Left lobe of liver (tissue), 2 donors: ENCODE results near the gene CRYBB3. TPM values are rescaled to one million over a fixed set of nuclear protein-coding genes. Genes with fewer than 3 reads are reported as not detected.
"Not testable (repeated sequence)": the region's sequence is repeated elsewhere in the genome, so short reads cannot be mapped to it uniquely, and the experiment has no call there.

Experiments
- ATAC-seq: fragments of 200-7000 bp; cut with Tn5 transposase; one replicate; pipeline ENCODE4 v1.9.1; 2020; ENCODE audit warnings: mild to moderate bottlenecking, moderate library complexity
- DNase-seq: peaks from one replicate; pipeline ENCODE4 v3.0.0-alpha.2; 2020; ENCODE audit warnings: low spot score
- total RNA-seq: library from RNA; stranded (reverse); gene quantifications from one replicate; pipeline ENCODE4 v1.2.1, GENCODE V29; 2021
- donor health status: DM: no; HTN: no; CAD: no; lungs with moderate emphysema.
- donor health status: DM: no; HTN: yes; CAD: no.

CRYBB3 gene
- total RNA-seq, 1 donor from 2014 or later, result 0.91 TPM

DNA sequence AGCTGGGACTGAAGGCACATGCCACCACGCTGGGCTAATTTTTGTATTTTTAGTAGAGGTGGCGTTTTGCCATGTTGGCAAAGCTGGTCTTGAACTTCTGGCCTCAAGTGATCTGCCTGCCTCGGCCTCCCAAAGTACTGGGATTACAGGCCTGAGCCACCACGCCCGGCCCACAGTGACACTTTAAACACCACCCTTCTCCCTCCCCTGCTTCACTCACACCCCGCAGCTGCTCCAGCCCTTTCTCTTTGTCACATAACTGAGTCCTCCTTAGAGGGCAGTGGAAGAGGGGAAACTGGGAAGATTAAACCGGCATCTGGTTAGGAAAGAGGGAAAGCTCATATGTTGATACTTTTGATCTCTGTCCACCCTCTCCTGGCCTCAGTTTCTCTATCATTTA lies 4.9 kb downstream of the CRYBB3 start:
- DNase-seq, ATAC-seq: not testable (repeated sequence)

DNA sequence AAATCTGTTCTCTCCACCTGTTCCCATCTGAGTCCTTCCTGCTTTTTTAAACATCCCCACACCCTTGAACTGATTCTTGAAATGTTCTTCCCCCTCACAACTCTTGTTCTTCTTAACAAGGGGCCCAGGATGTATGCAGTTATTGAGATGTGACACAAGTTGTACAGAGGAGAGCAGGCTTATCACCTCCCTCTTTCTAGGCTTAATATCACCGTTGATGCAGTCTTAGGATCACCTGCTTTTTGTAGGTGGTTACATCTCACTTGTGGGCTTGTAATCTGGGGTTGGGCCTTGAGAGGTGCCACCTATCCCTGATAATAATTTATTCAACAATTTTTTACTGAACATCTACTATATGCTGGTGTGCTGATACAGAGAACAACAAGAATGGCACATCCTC lies 6.2 kb downstream of the CRYBB3 start:
- no peak for ATAC-seq
- no peak for DNase-seq

DNA sequence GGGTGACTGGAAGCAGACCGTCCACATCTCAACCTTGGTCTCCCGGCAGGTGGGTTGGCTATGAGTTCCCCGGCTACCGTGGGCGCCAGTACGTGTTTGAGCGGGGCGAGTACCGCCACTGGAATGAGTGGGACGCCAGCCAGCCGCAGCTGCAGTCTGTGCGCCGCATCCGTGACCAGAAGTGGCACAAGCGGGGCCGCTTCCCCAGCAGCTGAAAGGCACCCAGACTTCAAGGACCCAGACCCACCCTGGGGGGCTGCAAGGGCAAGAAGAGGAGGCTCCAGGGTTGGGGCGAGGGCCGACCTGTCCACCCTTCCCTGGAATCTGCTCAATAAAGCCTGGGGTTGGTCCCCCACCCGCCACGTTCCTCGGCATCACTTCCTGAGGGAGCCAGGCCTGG lies 7.3 kb downstream of the CRYBB3 start:
- ATAC-seq, result no peak
- DNase-seq, result no peak

DNA sequence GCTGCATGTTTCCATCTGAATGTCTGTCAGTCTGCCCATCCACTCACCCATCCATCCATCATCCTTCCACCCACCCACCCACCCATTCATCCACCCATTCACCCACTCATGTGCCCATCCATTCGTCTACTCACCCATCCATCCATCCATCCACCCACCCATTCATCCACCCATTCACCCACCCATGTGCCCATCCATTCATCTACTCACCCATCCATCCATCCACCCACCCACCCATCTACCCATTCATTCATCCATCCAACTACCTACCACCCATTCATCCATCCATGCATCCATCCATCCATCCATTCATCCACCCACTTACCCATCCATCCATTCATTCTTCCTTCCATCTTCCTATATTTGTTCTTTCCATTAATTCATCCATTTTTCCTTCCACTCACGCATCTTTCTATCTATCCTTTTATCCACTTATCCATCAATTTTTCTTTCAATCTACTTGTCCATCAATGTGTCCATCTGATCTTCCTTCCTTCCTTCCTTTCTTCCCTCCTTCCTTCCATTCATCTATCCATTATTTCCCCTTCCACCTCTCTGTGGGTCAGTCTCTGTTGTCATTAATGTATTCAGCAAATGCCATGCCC lies 8.0 kb downstream of the CRYBB3 start:
- no peak for DNase-seq

DNA sequence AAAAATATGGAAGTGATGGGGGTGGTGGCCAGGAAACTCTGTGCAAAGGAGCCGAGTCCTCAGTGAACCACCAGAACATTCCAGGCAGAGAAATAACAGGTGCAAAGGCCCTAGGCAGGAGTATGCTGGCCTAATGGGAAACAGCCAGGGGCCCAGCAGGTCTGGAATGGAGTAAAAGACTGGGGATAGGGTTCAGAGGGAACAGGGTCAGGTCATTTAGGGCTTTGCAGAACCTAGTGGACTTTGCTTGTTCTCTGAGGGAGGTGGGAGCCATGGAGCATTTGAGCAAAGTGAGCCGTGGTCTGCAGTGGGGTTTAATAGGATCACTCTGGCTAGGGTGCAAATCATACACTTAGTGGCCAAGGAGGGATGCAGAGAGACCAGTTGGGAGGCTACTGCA lies 8.7 kb downstream of the CRYBB3 start:
- ATAC-seq (peak; percentile 67), DNase-seq (no peak)

More for the DNA sequence above, 8.0 kb downstream of the CRYBB3 start:
- ATAC-seq, result no peak

DNA sequence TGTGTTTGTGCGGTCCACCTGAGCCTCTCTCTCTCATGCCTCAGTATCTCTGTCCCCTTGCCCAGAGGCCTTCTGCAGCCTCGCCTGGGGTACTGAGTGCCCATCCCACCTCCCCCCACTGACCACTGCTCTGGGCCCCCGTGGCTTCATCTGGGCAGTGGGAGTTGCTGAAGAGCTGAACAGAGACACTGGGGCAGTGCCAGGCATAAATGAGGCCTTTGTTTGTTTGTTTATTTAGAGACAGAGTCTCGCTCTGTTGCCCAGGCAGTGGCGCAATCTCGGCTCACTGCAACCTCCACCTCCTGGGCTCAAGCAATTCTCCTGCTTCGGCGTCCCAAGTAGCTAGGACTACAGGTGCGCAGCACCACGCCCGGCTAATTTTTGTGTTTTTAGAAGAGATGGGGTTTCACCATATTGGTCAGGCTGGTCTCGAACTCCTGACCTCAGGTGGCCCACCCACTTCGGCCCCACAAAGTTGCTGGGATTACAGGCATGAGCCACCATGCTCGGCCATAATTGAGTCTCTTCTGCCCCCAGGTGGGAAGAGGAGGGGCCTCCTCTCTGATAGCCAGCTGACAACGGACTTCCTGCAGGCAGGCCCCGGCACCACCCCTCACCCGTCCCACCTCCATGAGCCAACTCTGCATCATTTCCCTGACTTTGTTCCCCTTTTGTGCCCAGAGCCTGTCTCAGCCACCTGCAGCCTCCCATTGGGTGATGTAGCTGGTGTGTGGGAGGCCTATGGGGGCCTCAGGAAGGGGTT lies 9.3 kb downstream of the CRYBB3 start:
- ATAC-seq, result peak; percentile 66
- no peak for DNase-seq

DNA sequence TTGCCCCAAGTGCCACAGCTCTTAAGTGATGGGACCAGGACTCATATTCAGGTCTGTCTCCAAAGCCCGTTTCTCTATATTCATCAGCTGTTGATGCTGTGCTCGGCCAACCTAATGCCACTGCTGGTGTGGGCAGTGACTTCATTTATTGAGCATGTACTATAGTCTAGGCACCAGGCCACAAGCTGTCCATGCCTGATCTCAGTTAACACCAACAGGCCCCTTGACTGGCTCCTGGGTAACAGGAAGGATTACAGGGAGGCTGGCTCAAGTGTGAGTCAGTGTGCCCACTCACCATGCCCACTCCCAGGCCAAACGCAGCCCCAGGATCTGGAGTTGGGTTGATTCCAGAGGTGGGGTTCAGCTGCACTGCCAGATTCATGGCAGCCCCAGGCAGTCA lies 11.1 kb downstream of the CRYBB3 start:
- DNase-seq (no peak), ATAC-seq (no peak)

DNA sequence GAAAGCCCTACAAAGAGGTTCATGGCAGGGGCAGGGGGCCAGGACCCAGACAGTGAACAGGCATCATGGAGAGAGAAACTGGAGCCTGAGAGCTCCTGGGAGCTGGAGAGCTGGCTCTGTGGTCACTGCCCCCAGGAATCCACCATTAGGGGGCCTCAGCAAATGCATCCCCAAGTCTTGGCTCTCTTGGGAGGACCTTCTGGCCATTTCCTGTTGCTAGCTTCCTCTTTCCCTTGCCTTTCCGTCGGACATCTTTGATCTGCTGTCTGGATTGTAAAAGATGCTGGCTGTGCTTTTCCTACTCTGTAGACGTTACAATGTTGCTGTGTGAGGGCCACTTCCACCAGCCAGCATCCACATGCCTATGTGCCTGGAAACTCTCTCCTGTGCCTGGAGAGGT lies 12.7 kb downstream of the CRYBB3 start:
- DNase-seq, result no peak
- no peak for ATAC-seq

DNA sequence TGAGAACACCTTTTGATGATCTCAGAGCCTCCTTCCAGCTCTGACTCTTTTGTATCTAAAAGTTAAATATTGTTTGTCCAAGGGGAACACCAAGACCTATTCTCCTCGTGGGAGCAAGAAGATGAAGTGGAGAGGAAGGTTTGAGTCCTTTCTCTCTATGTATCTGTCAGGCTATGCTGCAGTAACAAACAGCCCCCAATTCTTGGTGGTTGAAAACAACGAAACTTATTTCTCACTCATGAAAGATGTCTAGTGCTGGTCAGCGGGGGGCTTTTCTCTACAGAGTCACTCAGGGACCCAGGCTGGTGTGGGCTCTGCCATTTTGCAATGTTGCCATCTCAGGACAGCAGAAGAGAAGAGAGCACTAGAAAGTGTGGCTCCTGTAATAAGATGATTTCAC lies 13.6 kb downstream of the CRYBB3 start:
- no peak for ATAC-seq
- no peak for DNase-seq

DNA sequence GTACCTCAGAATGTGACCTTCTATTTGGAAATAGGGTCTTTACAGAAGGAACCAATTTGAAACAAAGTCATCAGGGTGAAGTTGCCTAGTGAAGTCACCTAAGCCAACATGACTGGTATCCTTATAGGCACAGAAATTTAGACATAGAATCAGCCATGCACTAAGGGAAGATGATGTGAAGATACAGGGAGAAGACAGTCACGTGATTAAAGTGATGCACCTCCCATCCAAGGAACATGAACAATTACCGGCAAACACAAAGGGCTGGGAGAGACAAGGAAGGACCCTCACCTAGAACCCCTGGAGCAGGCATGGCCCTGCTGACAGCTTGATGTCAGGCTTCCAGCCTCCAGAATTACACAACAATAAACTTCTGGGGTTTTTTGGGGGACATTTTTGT lies 16.6 kb downstream of the CRYBB3 start:
- DNase-seq (no peak), ATAC-seq (no peak)

DNA sequence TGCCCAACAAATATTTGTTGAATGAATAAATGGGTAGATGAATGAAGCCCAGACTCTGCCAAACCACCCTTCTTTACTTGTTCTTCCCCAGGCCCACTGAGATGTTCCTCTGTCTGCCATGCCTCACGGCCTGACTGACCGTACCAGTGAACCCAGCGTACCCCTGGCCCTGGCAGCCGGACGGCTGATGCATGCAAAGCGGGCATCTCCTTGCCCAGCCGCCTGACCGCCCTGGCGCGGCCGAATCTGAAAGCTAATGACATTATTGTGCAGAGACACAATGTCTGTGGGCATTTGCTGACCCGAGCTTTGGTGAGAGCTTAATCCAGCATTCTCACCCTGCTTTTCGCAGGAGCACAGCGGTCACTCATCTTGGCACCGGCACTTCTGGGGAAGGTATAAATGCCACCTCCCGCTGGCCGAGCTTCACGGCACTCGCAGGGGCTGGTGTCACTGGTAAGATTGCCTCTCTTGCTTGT lies 19.6 kb downstream of the CRYBB3 start, which contains the start of gene CRYBB2:
TSS of gene CRYBB2 (plus strand) at position 429 of the 479 bp plus-strand sequence. CDS start 1,791 bp downstream, outside the sequence.
- DNase-seq (no peak), ATAC-seq (no peak)

DNA sequence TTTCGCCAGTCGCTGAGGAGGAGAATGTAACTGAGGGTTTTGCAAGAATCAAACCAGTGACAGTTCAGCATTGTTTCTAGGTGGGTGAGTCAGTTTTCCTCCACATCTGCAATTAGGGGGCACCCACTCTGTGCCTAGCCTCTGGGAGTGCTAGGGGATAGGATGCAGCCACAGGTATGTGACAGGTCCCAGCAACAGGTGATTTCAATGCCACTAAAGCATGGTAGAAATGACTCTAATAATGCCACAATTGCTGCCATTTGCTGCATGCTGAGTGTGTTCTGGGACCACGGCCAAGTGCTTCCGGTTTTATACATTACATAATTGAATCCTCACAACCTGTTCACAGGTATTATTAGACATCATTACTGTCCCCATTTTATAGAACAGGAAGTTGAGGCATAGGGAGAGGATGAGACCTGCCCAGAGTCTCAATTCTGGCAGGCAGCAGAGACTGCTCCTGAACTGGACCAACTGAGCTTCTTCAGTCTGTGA lies 20.3 kb downstream of the CRYBB3 start:
- DNase-seq, result no peak
- no peak for ATAC-seq

DNA sequence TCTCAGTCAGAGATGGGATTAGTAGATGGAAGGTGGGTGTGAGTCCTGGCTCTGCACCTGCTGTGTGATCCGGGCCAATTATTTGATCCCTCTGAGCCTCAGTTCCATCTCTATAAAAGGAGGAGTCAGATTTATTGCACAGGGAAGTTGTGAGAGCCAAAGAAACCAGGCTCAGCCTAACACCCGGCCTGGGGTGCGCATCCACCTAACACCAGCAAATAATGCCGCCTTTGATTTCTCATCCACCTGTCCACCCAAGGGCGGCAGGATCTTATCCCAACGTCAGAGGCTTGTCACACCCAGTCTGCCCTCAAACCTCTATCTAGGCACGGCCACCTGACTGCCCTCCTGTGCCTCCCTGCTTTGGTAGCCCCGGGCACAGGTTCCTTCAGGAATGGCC lies 22.1 kb downstream of the CRYBB3 start:
- ATAC-seq (no peak), DNase-seq (no peak)

DNA sequence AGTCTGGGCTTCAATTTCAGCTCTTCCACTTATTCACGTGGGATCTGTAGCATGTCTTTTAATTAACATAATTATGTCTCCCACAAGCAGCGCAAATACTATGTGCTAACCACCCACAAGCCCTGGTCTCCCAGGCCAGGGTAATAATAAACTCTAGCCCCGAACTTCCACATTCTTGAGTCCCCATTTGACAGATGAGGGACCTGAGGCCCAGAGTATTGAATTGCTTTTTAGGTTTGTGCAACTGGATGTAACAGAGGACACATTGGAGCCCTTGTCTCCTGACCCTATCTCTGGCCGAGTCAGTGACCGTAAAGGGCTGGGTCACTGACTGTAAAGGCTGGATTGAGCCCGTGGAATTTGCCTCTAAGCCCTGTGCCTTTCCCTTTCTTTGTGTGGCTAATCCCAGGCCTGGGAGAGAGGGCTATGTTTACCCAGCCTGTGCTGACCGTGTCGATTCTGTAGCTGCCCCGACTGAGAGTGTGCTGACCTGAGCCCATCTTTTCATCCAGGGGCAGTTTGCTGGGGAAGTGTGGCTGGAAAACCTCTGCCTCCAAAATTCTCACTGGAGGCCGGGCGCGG lies 23.7 kb downstream of the CRYBB3 start:
- DNase-seq, result no peak

DNA sequence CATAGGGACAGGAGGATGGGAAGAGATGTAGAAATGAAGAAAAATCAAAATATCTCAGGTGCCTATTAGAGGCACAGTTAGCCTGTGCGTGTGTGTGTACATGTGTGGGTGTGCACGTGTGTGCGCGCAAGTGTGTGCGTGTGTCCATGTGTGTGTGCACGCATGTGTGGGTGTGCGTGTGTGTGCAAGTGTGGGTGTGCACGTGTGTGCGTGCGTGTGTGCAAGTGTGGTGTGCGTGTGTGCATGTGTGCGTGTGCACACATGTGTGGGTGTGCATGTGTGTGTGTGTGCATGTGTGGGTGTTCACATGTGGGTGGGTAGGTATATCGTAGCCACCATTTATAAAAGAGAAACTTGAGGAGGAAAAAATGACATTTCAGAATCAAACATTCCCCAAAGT lies 29.2 kb downstream of the CRYBB3 start:
- DNase-seq, result no peak
- ATAC-seq, result no peak

More for the DNA sequence above, 23.7 kb downstream of the CRYBB3 start:
- ATAC-seq, result peak; percentile 37

DNA sequence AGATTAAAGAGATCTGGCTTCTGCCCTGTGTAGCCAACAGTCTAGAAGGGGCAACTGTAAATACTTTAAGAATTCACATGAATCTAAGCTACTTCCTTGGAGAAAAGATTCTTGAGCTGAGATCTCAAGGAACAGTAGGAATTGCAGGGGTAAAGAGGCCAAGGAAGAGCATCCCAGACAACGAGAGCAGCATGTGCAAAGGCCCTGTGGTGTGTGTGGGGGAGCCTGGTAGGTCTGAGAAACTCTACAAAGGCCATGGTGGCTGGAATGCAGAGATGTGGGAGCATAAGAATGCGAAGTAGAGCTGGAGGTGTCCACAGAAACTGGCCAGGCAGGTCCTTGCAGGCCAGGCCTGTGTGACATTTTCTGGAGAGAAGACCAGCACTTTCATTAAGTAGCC lies 31.1 kb downstream of the CRYBB3 start:
- ATAC-seq, DNase-seq: not testable (repeated sequence)

DNA sequence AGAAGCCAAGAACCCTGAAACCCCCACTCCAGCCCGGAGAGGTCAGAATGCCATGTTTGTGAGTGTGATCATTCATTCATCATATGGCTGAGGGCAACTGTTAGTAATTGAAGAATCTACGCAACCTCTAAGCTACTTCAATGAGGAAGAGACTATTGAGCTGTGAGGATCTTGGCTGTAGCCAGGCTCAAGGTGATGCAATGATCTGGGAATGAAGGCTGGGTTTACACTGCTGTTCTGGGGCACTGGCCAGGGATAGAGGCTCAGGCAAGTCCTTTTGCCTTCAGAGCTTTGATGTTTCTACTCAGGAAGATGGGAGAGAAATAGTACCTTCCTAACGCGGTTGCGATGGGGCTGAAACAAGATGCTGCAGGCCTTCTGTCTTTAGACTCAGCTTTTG lies 32.6 kb downstream of the CRYBB3 start:
- peak; percentile 63 for ATAC-seq
- DNase-seq, result no peak

DNA sequence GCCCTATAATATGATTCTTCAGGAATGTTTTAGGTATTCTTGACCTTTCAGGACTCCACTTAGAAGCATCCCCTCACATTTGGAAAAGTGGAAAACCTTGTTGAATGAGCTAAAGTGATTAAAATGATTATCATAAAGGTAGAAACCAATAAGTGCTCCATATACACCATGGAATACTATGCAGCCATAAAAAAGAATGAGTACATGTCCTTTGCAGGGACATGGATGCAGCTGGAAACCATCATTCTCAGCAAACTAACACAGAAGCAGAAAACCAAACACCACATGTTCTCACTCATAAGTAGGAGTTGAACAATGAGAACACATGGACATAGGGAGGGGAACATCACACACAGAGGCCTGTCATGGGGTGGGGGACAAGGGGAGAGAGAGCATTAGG lies 34.0 kb downstream of the CRYBB3 start:
- DNase-seq, ATAC-seq: not testable (repeated sequence)

DNA sequence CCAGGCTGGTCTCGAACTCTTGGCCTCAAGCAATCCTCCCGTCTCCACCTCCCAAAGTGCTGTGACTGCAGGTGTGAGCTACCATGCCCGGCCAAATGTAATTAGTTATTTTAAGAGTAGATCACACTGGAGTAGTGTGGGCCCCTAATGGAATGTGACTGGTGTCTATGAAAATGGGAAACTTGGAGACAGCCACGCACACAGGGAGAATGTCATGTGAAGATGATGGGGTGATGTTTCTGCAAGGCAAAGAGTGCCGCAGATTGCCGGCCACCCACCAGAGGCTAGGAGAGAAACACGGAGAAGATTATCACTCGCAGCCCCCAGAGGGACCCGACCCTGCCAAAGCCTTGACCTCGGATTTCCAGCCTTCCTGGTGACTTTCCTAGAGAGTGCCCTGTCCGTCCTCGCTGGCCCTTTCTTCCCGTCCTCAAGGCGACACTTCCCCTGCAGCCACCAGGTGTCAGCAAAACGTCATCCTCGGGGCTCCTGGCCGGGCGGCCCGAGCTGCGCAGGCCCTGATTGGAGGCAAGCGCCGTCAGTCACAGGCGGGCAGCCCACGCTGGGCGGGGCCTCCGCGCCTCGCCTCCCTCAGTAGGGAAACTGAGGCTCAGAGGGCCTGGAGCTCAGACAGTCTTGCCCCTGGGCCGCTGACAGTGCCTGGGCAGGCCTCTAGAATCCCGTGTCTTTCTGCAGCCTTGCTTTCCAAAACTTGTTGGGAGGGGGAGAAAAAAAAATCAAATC lies 36.1 kb downstream of the CRYBB3 start:
- DNase-seq, result peak; percentile 84
- ATAC-seq, result peak; percentile 98

DNA sequence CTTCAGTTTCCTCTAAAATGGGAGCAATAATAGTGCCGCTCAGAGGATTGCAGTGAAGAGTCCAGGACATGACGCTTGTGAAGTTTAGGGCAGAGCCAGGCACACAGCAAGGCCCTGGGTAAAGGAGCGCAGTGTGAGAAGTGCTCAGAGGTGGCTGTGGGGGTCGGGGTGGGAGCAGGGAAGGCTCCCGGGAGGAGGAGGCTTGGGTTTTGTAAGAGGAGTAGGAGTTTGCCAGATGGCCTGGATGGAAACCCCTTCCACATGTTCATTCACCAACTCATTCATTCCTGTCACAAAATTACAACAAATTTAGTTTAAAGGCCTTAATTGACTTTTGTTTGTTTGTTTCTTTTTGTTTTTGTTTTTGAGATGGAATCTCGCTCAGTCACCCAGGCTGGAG lies 36.8 kb downstream of the CRYBB3 start:
- DNase-seq, result no peak
- ATAC-seq, result no peak

DNA sequence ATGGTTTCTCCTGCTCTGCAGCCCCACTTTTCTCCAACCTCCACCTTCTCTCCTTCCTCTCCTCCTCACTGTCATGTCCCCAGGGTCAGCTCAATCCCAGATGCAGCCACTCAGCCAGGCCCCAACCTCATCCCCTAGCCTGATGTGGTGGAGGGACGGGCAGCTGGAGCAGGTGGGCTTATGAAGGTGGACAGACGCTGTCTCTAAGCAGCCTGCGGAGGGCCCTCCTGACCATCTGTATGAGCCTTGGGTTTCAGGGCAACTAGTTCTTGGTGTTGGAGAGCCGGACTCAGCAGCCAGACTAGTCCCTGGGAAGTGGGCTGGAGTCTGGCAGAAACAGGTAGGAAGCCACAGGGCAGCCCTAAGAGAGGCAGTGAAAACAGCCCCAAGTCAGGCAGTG lies 37.8 kb downstream of the CRYBB3 start:
- DNase-seq, result no peak
- no peak for ATAC-seq
